GM04503 (cell line): ENCODE measurements around the gene CYP51A1.
"Not testable (repeated sequence)": the region's sequence is repeated elsewhere in the genome, so short reads cannot be mapped to it uniquely, and the experiment has no call there.

Experiments
- DNase-seq: peaks from one replicate; pipeline ENCODE4 v3.0.0-alpha.2; 2012; ENCODE audit warnings: low read depth

The CYP51A1 gene

GRCh38 chr7:92131093-92131492, 3.2 kb downstream of the CYP51A1 start:
- no peak for DNase-seq

GRCh38 chr7:92121681-92122080, 12.6 kb downstream of the CYP51A1 start:
- no peak for DNase-seq

GRCh38 chr7:92119213-92119759, 15.0 kb downstream of the CYP51A1 start:
- no peak for DNase-seq

- DNase-seq = no peak
These were observed 17.3 kb downstream of the CYP51A1 start for GRCh38 chr7:92116949-92117348.

GRCh38 chr7:92115821-92116220, 18.5 kb downstream of the CYP51A1 start:
- DNase-seq = no peak

GRCh38 chr7:92110857-92111256, 23.4 kb downstream of the CYP51A1 start:
- no peak for DNase-seq

- no peak for DNase-seq
These were observed 25.5 kb downstream of the CYP51A1 start for GRCh38 chr7:92108821-92109220.

GRCh38 chr7:92102862-92103261, 31.4 kb downstream of the CYP51A1 start:
- not testable (repeated sequence) for DNase-seq

- no peak for DNase-seq
These were observed 33.7 kb downstream of the CYP51A1 start for GRCh38 chr7:92100534-92100933.

- DNase-seq = no peak
These were observed 38.9 kb downstream of the CYP51A1 start for GRCh38 chr7:92095380-92095779.

- DNase-seq = no peak
These were observed 42.1 kb downstream of the CYP51A1 start for GRCh38 chr7:92092210-92092609.

- no peak for DNase-seq
These were observed 46.0 kb downstream of the CYP51A1 start for GRCh38 chr7:92088266-92088665.

GRCh38 chr7:92083922-92084321, 50.4 kb downstream of the CYP51A1 start:
- not testable (repeated sequence) for DNase-seq

GRCh38 chr7:92076509-92076908, 57.8 kb downstream of the CYP51A1 start:
- DNase-seq = no peak

GRCh38 chr7:92075455-92076158, 58.7 kb downstream of the CYP51A1 start:
- no peak for DNase-seq

- DNase-seq = no peak
These were observed 61.6 kb downstream of the CYP51A1 start for GRCh38 chr7:92072708-92073107.

- DNase-seq = no peak
These were observed 62.2 kb downstream of the CYP51A1 start for GRCh38 chr7:92072121-92072520.

- DNase-seq = no peak
These were observed 63.2 kb downstream of the CYP51A1 start for GRCh38 chr7:92071032-92071431.

GRCh38 chr7:92064438-92065029, 69.7 kb downstream of the CYP51A1 start:
- DNase-seq = no peak
